Activated T-helper 1 cell treated with anti-CD3 and anti-CD28 coated beads, Interleukin-12 subunit alpha, Interleukin-12 subunit beta, Interleukin-2, Interleukin-4 antibody, amounts not matched to agents 30 ng/mL and 10 ng/mL and 1 ng/mL, durations not matched to agents 14 hours and 24 hours and 36 hours (primary cell): ENCODE data around the gene BTBD9. TPM values are rescaled to one million over a fixed set of nuclear protein-coding genes. Genes with fewer than 3 reads are reported as not detected.

Source experiments
- DNase-seq: peaks from one replicate; pipeline ENCODE4 v3.0.0; 2021; ENCODE audit warnings: low spot score
- H3K27ac Mint-ChIP-seq: one replicate; pipeline ENCODE4 v1.8.0; 2021; ENCODE audit warnings: mild to moderate bottlenecking, mixed read lengths
- H3K27me3 Mint-ChIP-seq: one replicate; pipeline ENCODE4 v1.8.0; 2022; ENCODE audit warnings: mild to moderate bottlenecking, moderate library complexity, mixed read lengths; ENCODE audit not compliant: insufficient read depth
- H3K36me3 Mint-ChIP-seq: one replicate; pipeline ENCODE4 v1.8.0; 2021; ENCODE audit warnings: low read depth, mixed read lengths
- H3K4me1 Mint-ChIP-seq: one replicate; pipeline ENCODE4 v1.8.0; 2021; ENCODE audit warnings: low read depth, mixed read lengths
- H3K4me3 Mint-ChIP-seq: one replicate; pipeline ENCODE4 v1.8.0; 2021; ENCODE audit warnings: mild to moderate bottlenecking, moderate library complexity, mixed read lengths
- H3K9me3 Mint-ChIP-seq: one replicate; pipeline ENCODE4 v1.8.0; 2021; ENCODE audit warnings: mixed read lengths
- intact Hi-C: fragments of 100-400 bp; cut with micrococcal nuclease; formaldehyde crosslinking; loops from one replicate; pipeline ENCODE4 v1.15.1; 2024
- total RNA-seq: library from RNA; stranded (reverse); gene quantifications from 2 replicates; pipeline ENCODE4 v1.2.3, GENCODE V29; 2022

BTBD9 gene
- total RNA-seq, 1 donor from 2014 or later = 14.5 TPM

- Mint-ChIP-seq H3K4me3 (no peak overlapping the region), H3K36me3 (no peaks in the 10 kb centered on the region)
Measured at GRCh38 chr6:38212116-38212515, 427.6 kb downstream of the BTBD9 start.

DNA sequence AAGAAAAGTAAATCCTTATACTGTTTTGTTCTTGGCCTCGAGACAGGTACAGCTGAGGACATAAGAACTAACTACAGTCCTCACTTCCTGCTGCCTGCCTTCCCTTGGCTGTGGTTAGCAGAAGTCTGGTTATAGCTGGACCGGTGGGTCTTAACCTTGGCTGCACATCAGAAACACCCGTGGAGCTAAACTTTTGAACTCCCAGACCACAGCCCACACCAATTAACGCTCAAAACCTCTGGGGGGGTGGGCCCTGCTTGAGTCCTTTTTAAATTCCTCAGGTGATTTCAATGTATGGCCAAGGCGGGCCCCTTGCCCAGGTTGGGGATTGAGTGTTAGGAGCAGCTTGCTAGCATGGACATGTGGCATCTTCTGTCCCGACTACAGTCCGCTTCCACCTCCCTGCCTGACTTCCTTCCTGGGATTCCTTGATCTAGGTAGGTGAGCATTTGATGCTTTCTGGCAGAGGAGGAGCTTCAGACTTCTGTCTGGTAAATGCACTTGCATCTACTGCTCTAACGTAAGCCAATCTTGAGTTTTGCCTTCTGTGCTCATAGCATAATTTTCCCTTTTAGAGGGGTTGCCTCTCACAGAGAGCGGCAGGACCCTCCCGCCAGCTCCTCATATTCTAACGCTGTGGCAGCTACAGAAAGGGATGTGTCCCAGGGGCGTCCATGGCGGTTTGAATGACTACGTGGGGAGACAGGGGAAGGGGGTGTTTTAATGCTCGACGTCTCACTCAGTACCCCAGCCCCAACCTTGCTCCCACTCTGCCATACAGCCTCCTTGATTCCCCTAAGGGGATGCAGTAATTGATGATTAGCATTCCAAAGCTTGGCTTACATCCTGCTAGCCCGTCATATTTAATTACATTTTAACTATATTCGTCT lies 430.1 kb downstream of the BTBD9 start:
- no peak for DNase-seq
- no peaks in the 10 kb centered on the region for H3K36me3 Mint-ChIP-seq
- intact Hi-C loops = no loop called here
- H3K4me1 Mint-ChIP-seq = no peaks in the 10 kb centered on the region
- H3K27ac Mint-ChIP-seq = no peak overlapping the region
- H3K9me3 Mint-ChIP-seq = no peaks in the 10 kb centered on the region
- H3K4me3 Mint-ChIP-seq = no peak overlapping the region
- H3K27me3 Mint-ChIP-seq = no peaks in the 10 kb centered on the region

More at GRCh38 chr6:38212116-38212515, 427.6 kb downstream of the BTBD9 start:
- Mint-ChIP-seq H3K9me3 (no peaks in the 10 kb centered on the region), H3K27ac (no peak overlapping the region), H3K27me3 (no peaks in the 10 kb centered on the region), H3K4me1 (no peaks in the 10 kb centered on the region)
- intact Hi-C loops = no loop called here
- DNase-seq = no peak

DNA sequence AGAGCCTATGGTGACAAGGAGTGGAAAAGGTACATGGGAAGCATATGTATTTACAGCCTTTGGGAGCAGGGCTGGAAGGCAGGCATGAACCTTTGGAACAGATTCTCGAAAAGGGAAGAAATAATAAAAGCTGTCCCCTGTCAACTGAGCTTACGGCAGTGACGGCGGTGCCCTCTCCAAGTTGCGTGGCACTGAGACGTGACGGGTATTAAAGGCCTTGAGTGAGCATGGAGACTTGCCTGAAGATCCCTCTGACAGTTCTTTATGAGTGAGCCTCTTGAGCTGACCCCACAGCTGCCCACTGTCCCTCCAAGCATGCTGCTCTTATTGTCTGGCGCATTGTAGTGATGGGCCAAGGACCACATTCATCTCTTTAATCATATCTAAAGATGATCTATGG lies 431.7 kb downstream of the BTBD9 start:
- intact Hi-C loops = no loop called here
- Mint-ChIP-seq H3K4me3 (no peak overlapping the region), H3K4me1 (no peaks in the 10 kb centered on the region), H3K9me3 (no peaks in the 10 kb centered on the region), H3K27ac (no peak overlapping the region), H3K27me3 (no peaks in the 10 kb centered on the region), H3K36me3 (no peaks in the 10 kb centered on the region)
- no peak for DNase-seq

- H3K9me3 Mint-ChIP-seq = no peaks in the 10 kb centered on the region
- intact Hi-C loops = no loop called here
- no peaks in the 10 kb centered on the region for H3K27me3 Mint-ChIP-seq
- no peak for DNase-seq
- H3K27ac Mint-ChIP-seq = no peak overlapping the region
- no peaks in the 10 kb centered on the region for H3K4me1 Mint-ChIP-seq
- H3K4me3 Mint-ChIP-seq = no peak overlapping the region
- no peaks in the 10 kb centered on the region for H3K36me3 Mint-ChIP-seq
Measured at GRCh38 chr6:38207375-38207774, 432.4 kb downstream of the BTBD9 start.

- H3K4me1 Mint-ChIP-seq = no peaks in the 10 kb centered on the region
- H3K27ac Mint-ChIP-seq = no peak overlapping the region
- intact Hi-C loops = no loop called here
- H3K4me3 Mint-ChIP-seq = no peak overlapping the region
- H3K27me3 Mint-ChIP-seq = peaks cover 4% of the 10 kb centered on the region
- DNase-seq = no peak
- H3K36me3 Mint-ChIP-seq = no peaks in the 10 kb centered on the region
- H3K9me3 Mint-ChIP-seq = no peaks in the 10 kb centered on the region
Measured at GRCh38 chr6:38198219-38198618, 441.5 kb downstream of the BTBD9 start.

GRCh38 chr6:38195113-38195635 lies 444.6 kb downstream of the BTBD9 start:
- H3K9me3 Mint-ChIP-seq = no peaks in the 10 kb centered on the region
- DNase-seq = no peak

GRCh38 chr6:38194589-38194988 lies 445.1 kb downstream of the BTBD9 start:
- Mint-ChIP-seq H3K4me1 (no peaks in the 10 kb centered on the region), H3K36me3 (no peaks in the 10 kb centered on the region), H3K9me3 (no peaks in the 10 kb centered on the region), H3K27me3 (peaks cover 2% of the 10 kb centered on the region), H3K4me3 (no peak overlapping the region), H3K27ac (no peak overlapping the region)
- intact Hi-C loops = no loop called here
- no peak for DNase-seq

More at GRCh38 chr6:38195113-38195635, 444.6 kb downstream of the BTBD9 start:
- intact Hi-C loops = no loop called here
- Mint-ChIP-seq H3K36me3 (no peaks in the 10 kb centered on the region), H3K27ac (no peak overlapping the region), H3K4me1 (no peaks in the 10 kb centered on the region), H3K4me3 (no peak overlapping the region), H3K27me3 (peaks cover 2% of the 10 kb centered on the region)

DNA sequence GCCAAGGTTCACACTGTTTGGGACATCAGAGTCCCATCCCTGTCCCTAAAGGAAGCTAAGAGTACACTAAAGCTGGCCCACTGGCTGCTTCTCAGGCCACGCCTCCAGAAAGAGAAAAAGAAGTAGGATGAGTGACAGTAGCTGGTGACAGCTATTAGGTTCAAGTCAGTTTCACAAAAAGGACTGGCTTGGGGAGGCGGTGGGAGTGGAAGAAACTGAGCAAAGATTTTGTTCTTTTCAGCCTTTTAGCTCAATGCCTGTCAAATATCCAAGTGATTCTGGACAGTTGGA lies 445.5 kb downstream of the BTBD9 start:
- no peaks in the 10 kb centered on the region for H3K36me3 Mint-ChIP-seq
- no peak overlapping the region for H3K27ac Mint-ChIP-seq
- H3K9me3 Mint-ChIP-seq = no peaks in the 10 kb centered on the region
- intact Hi-C loops = no loop called here
- no peak overlapping the region for H3K4me3 Mint-ChIP-seq
- DNase-seq = no peak
- no peaks in the 10 kb centered on the region for H3K27me3 Mint-ChIP-seq
- no peaks in the 10 kb centered on the region for H3K4me1 Mint-ChIP-seq

DNA sequence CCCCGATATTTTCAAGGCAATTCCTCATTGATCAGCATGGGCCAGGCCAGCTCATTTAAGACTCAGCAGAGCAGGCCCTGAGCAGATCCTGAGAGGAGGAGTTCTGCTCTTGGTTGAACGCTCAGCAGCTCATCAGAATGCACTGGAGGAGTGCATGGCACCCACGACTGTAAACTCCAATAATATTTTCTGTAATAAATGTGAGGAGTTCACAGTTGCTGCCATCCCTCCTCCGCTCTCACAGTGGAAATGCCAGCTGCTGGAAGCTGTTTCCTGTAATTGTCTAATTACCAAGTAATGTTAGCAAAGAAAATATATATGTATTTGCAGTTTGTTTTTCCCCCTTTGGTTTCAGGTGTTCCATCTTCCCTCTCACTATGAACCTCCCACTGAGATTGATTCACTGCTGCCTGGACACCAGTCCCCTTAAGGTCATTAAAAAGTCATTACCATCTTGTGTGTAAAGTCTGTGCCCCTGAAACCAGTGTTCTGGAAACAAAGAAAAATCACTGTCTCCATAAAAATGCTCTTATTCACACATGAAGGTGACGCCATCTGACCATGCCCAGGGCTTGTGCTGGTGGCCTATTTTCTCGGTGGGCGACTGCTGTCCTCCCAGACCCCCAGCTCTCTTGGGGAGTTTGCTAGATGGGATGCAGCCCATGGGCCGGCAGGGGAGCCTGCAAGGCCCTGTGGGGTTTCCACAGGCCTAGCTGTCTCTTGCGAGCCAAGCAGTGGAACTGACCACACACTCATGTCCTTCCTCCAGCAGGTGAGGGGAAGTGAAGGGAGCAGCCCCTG lies 446.0 kb downstream of the BTBD9 start:
- Mint-ChIP-seq H3K4me1 (no peaks in the 10 kb centered on the region), H3K9me3 (no peaks in the 10 kb centered on the region), H3K27me3 (no peaks in the 10 kb centered on the region), H3K36me3 (no peaks in the 10 kb centered on the region), H3K27ac (no peak overlapping the region), H3K4me3 (no peak overlapping the region)
- intact Hi-C loops = no loop called here
- no peak for DNase-seq

DNA sequence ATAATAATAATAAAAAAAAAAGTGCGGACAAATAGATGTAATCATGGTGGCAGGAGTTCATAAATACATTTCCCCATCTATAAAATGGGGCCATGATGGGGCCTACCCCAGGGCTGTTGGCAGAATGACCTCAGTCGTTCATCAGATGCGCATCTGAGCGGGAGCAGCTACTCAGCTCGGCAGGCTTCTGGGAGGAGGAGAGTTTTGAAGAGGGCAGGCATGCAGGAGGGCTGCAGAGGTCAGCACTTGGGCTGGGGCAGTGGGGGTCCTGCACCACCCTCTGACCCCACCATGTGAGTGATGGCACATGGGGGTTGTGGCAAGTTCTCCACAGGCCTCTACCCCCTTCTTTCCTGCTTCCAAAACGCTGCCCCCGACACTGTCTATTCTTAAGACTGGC lies 446.7 kb downstream of the BTBD9 start:
- DNase-seq = no peak
- Mint-ChIP-seq H3K9me3 (no peaks in the 10 kb centered on the region), H3K27ac (no peak overlapping the region), H3K4me1 (no peaks in the 10 kb centered on the region), H3K4me3 (no peak overlapping the region), H3K36me3 (no peaks in the 10 kb centered on the region), H3K27me3 (no peaks in the 10 kb centered on the region)
- intact Hi-C loops = no loop called here

DNA sequence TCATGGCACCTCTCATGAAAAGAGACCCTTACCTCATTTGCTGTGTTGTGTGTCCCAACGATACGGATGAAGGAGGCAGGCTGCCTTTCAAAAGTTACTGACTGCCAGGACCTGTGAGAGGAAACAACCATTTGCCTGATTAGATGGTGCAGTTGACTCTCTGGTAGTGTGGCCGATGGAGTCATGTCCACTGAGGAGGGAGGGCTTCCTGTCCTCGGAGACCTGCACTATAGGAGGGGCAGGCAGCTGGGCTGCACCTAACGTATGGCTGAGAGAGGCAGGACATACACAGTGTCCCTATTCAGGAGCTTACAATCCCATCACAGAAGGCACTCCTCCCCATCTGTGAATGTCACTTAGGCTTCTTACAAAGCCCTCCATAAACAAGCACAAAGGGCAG lies 447.2 kb downstream of the BTBD9 start:
- H3K27ac Mint-ChIP-seq = no peak overlapping the region
- DNase-seq = no peak
- no peaks in the 10 kb centered on the region for H3K4me1 Mint-ChIP-seq
- intact Hi-C loops = no loop called here
- no peaks in the 10 kb centered on the region for H3K9me3 Mint-ChIP-seq
- H3K4me3 Mint-ChIP-seq = no peak overlapping the region
- no peaks in the 10 kb centered on the region for H3K27me3 Mint-ChIP-seq
- no peaks in the 10 kb centered on the region for H3K36me3 Mint-ChIP-seq

- H3K27ac Mint-ChIP-seq = no peak overlapping the region
- no peaks in the 10 kb centered on the region for H3K9me3 Mint-ChIP-seq
- no peaks in the 10 kb centered on the region for H3K36me3 Mint-ChIP-seq
- H3K4me3 Mint-ChIP-seq = no peak overlapping the region
- H3K4me1 Mint-ChIP-seq = no peaks in the 10 kb centered on the region
- H3K27me3 Mint-ChIP-seq = no peaks in the 10 kb centered on the region
- intact Hi-C loops = no loop called here
- no peak for DNase-seq
Measured at GRCh38 chr6:38192011-38192410, 447.7 kb downstream of the BTBD9 start.

- Mint-ChIP-seq H3K27me3 (no peaks in the 10 kb centered on the region), H3K36me3 (no peaks in the 10 kb centered on the region), H3K9me3 (no peaks in the 10 kb centered on the region), H3K4me3 (no peak overlapping the region), H3K27ac (no peak overlapping the region), H3K4me1 (no peaks in the 10 kb centered on the region)
- intact Hi-C loops = no loop called here
- no peak for DNase-seq
Measured at GRCh38 chr6:38191418-38191817, 448.3 kb downstream of the BTBD9 start.
